ENCODE results near the gene HSD17B13.
"Not testable (repeated sequence)": the region's sequence is repeated elsewhere in the genome, so short reads cannot be mapped to it uniquely, and the experiment has no call there.

The HSD17B13 gene

GRCh38 chr4:87316961-87317360, 5.7 kb downstream of the HSD17B13 start:
- no peak overlapping the region for H3K4me3 ChIP-seq (replicated peaks; ENCODE audit: low read depth, low read length)
- TF ChIP-seq, protein P1, sequence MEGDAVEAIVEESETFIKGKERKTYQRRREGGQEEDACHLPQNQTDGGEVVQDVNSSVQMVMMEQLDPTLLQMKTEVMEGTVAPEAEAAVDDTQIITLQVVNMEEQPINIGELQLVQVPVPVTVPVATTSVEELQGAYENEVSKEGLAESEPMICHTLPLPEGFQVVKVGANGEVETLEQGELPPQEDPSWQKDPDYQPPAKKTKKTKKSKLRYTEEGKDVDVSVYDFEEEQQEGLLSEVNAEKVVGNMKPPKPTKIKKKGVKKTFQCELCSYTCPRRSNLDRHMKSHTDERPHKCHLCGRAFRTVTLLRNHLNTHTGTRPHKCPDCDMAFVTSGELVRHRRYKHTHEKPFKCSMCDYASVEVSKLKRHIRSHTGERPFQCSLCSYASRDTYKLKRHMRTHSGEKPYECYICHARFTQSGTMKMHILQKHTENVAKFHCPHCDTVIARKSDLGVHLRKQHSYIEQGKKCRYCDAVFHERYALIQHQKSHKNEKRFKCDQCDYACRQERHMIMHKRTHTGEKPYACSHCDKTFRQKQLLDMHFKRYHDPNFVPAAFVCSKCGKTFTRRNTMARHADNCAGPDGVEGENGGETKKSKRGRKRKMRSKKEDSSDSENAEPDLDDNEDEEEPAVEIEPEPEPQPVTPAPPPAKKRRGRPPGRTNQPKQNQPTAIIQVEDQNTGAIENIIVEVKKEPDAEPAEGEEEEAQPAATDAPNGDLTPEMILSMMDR (IDR thresholded peaks at IDR 0.05; ENCODE audit: low read length, missing control alignments) = no peak
- no peak for DNase-seq (ENCODE audit: low read depth)

- H3K4me3 ChIP-seq (replicated peaks; ENCODE audit: low read depth, low read length) = not testable (repeated sequence)
Observed at GRCh38 chr4:87315000-87315399, 7.7 kb downstream of the HSD17B13 start.

GRCh38 chr4:87313756-87314155, 8.9 kb downstream of the HSD17B13 start:
- H3K4me3 ChIP-seq (replicated peaks; ENCODE audit: low read depth, low read length) = no peak overlapping the region
- TF ChIP-seq, protein P1 (IDR thresholded peaks at IDR 0.05; ENCODE audit: low read length, missing control alignments) = no peak
- no peak for DNase-seq (ENCODE audit: low read depth)

More at GRCh38 chr4:87315000-87315399, 7.7 kb downstream of the HSD17B13 start:
- not testable (repeated sequence) for DNase-seq (ENCODE audit: low read depth)

- H3K4me3 ChIP-seq (replicated peaks; ENCODE audit: low read depth, low read length) = no peak overlapping the region
- TF ChIP-seq, protein P1 (IDR thresholded peaks at IDR 0.05; ENCODE audit: low read length, missing control alignments) = no peak
- DNase-seq (ENCODE audit: low read depth) = no peak
Observed at GRCh38 chr4:87311684-87312083, 11.0 kb downstream of the HSD17B13 start.

- TF ChIP-seq, protein P1 (IDR thresholded peaks at IDR 0.05; ENCODE audit: low read length, missing control alignments) = no peak
- no peak overlapping the region for H3K4me3 ChIP-seq (replicated peaks; ENCODE audit: low read depth, low read length)
- peak; percentile 35 for DNase-seq (ENCODE audit: low read depth)
Observed at GRCh38 chr4:87310691-87311335, 11.9 kb downstream of the HSD17B13 start.

DNA sequence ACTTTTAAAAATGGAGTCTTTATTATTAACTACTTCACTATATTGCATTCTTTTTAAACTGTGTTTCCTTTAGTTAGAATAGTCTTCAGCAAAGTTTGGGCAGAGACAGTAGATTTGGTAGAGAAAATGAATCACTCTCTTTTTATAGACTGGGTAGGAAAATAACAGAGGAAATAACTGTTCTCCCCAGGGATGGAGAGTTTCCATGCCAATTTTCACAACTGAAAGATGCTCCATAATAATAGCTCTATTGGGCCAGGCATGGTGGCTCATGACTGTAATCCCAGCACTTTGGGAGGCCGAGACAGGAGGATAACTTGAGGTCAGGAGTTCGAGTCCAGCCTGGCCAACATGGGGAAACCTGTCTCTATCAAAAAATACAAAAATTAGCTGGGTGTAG, 13.1 kb downstream of the HSD17B13 start:
- TF ChIP-seq, protein P1 (IDR thresholded peaks at IDR 0.05; ENCODE audit: low read length, missing control alignments) = no peak
- DNase-seq (ENCODE audit: low read depth) = peak; percentile 76
- H3K4me3 ChIP-seq (replicated peaks; ENCODE audit: low read depth, low read length) = no peak overlapping the region

- TF ChIP-seq, protein P1 (IDR thresholded peaks at IDR 0.05; ENCODE audit: low read length, missing control alignments) = no peak
- no peak overlapping the region for H3K4me3 ChIP-seq (replicated peaks; ENCODE audit: low read depth, low read length)
- DNase-seq (ENCODE audit: low read depth) = no peak
Observed at GRCh38 chr4:87306056-87306455, 16.6 kb downstream of the HSD17B13 start.
